Measurements from ENCODE around the gene PARVB. TPM values are rescaled to one million over a fixed set of nuclear protein-coding genes. Genes with fewer than 3 reads are reported as not detected.

The PARVB gene
- total RNA-seq, 1 experiment from 2014 or later = 35.3 TPM

DNA sequence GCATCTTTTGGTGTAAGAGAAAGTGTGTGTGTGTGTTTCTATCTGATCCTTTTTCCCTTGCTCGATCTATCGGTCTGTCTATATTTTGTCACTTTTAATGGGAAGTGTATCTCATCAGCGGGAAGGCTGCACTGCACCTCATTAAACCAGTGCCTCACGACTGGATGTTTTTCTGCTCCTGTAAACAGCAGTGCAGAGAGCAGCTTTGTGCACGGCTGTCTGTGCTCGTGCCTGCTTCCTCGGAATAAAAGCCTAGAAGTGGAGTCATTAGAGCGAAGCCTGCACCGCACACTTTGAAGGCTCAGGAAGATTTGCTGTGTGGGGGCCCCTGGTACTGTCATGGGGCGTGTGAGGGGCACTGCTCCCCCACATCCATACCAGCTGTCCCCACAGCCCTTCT lies 129.6 kb downstream of the PARVB start:
- no peak for DNase-seq
- BruUV-seq (replicated peaks) = no TSS peak
- intact Hi-C loops (cut with micrococcal nuclease; ENCODE audit: unreplicated experiment) = no loop called here
- ChIA-PET CTCF (no interaction called here), POLR2A (ENCODE audit: unreplicated experiment) (no interaction called here)
- Histone ChIP-seq H4K20me1 (ENCODE audit: insufficient read depth) (0 out of 2 replicates have a peak, but pooled peaks cover 3% of the 10 kb centered on the region), H3K9me2 (ENCODE audit: insufficient read depth) (no peaks in the 10 kb centered on the region), H3K4me1 (replicated peaks; ENCODE audit: insufficient read depth) (no peaks in the 10 kb centered on the region), H3K79me2 (ENCODE audit: low read depth) (no peaks in the 10 kb centered on the region), H3K36me3 (ENCODE audit: low read depth) (no peaks in the 10 kb centered on the region), H2AFZ (no peak overlapping the region), H3K4me2 (no peak overlapping the region), H3K4me3 (no peak overlapping the region), H3K27ac (no peak overlapping the region), H3K27me3 (ENCODE audit: insufficient read depth, low read depth) (no peaks in the 10 kb centered on the region), H3F3A (ENCODE audit: insufficient read depth, low read depth) (no peaks in the 10 kb centered on the region), H3K9me3 (ENCODE audit: insufficient read depth, low read depth) (no peaks in the 10 kb centered on the region)
- TF ChIP-seq, protein P1, sequence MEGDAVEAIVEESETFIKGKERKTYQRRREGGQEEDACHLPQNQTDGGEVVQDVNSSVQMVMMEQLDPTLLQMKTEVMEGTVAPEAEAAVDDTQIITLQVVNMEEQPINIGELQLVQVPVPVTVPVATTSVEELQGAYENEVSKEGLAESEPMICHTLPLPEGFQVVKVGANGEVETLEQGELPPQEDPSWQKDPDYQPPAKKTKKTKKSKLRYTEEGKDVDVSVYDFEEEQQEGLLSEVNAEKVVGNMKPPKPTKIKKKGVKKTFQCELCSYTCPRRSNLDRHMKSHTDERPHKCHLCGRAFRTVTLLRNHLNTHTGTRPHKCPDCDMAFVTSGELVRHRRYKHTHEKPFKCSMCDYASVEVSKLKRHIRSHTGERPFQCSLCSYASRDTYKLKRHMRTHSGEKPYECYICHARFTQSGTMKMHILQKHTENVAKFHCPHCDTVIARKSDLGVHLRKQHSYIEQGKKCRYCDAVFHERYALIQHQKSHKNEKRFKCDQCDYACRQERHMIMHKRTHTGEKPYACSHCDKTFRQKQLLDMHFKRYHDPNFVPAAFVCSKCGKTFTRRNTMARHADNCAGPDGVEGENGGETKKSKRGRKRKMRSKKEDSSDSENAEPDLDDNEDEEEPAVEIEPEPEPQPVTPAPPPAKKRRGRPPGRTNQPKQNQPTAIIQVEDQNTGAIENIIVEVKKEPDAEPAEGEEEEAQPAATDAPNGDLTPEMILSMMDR (conservative IDR thresholded peaks at IDR 0.05) = no peak
- no peak for TF ChIP-seq EZH2 (IDR thresholded peaks at IDR 0.05; ENCODE audit: low read depth)

- DNase-seq = no peak
- TF ChIP-seq, protein P1 (conservative IDR thresholded peaks at IDR 0.05) = no peak
- no peak for TF ChIP-seq EZH2 (IDR thresholded peaks at IDR 0.05; ENCODE audit: low read depth)
- H3K79me2 ChIP-seq (ENCODE audit: low read depth) = no peaks in the 10 kb centered on the region
- H3K27me3 ChIP-seq (ENCODE audit: insufficient read depth, low read depth) = no peaks in the 10 kb centered on the region
- H3F3A ChIP-seq (ENCODE audit: insufficient read depth, low read depth) = no peaks in the 10 kb centered on the region
- no TSS peak for BruUV-seq (replicated peaks)
- H3K9me2 ChIP-seq (ENCODE audit: insufficient read depth) = no peaks in the 10 kb centered on the region
- no peak overlapping the region for H2AFZ ChIP-seq
- H3K9me3 ChIP-seq (ENCODE audit: insufficient read depth, low read depth) = no peaks in the 10 kb centered on the region
- H3K36me3 ChIP-seq (ENCODE audit: low read depth) = no peaks in the 10 kb centered on the region
- intact Hi-C loops (cut with micrococcal nuclease; ENCODE audit: unreplicated experiment) = no loop called here
- H4K20me1 ChIP-seq (ENCODE audit: insufficient read depth) = 0 out of 2 replicates have a peak, but pooled peaks cover 4% of the 10 kb centered on the region
- H3K27ac ChIP-seq = no peak overlapping the region
- CTCF ChIA-PET = no interaction called here
- POLR2A ChIA-PET (ENCODE audit: unreplicated experiment) = no interaction called here
- H3K4me1 ChIP-seq (replicated peaks; ENCODE audit: insufficient read depth) = no peaks in the 10 kb centered on the region
- H3K4me2 ChIP-seq = no peak overlapping the region
- H3K4me3 ChIP-seq = no peak overlapping the region
Measured at GRCh38 chr22:44154436-44154942, 130.4 kb downstream of the PARVB start.

GRCh38 chr22:44155115-44155514 lies 131.0 kb downstream of the PARVB start:
- Histone ChIP-seq H3K4me2 (no peak overlapping the region), H4K20me1 (ENCODE audit: insufficient read depth) (0 out of 2 replicates have a peak, but pooled peaks cover 4% of the 10 kb centered on the region), H3K4me3 (no peak overlapping the region), H3K79me2 (ENCODE audit: low read depth) (no peaks in the 10 kb centered on the region), H3F3A (ENCODE audit: insufficient read depth, low read depth) (no peaks in the 10 kb centered on the region), H3K4me1 (replicated peaks; ENCODE audit: insufficient read depth) (no peaks in the 10 kb centered on the region), H3K27me3 (ENCODE audit: insufficient read depth, low read depth) (no peaks in the 10 kb centered on the region), H3K27ac (no peak overlapping the region), H3K36me3 (ENCODE audit: low read depth) (no peaks in the 10 kb centered on the region), H3K9me3 (ENCODE audit: insufficient read depth, low read depth) (no peaks in the 10 kb centered on the region), H2AFZ (no peak overlapping the region), H3K9me2 (ENCODE audit: insufficient read depth) (no peaks in the 10 kb centered on the region)
- intact Hi-C loops (cut with micrococcal nuclease; ENCODE audit: unreplicated experiment) = no loop called here
- TF ChIP-seq EZH2 (IDR thresholded peaks at IDR 0.05; ENCODE audit: low read depth) = no peak
- TF ChIP-seq, protein P1 (conservative IDR thresholded peaks at IDR 0.05) = no peak
- no TSS peak for BruUV-seq (replicated peaks)
- no peak for DNase-seq
- POLR2A ChIA-PET (ENCODE audit: unreplicated experiment) = no interaction called here
- CTCF ChIA-PET = no interaction called here
